Smooth muscle cell (in vitro differentiated cells): ENCODE results near the gene TTC39B. TPM values are rescaled to one million over a fixed set of nuclear protein-coding genes. Genes with fewer than 3 reads are reported as not detected.

Experiments used
- DNase-seq: peaks from one replicate; lab custom pipeline; 2025; ENCODE audit not compliant: unreplicated experiment; lab: John Stamatoyannopoulos, UW
- H2AFZ ChIP-seq: fragments of 200-600 bp; sonication (generic); 2 replicates; pipeline ENCODE4 v1.6.0; 2016; ENCODE audit warnings: antibody characterized with exemption, low read depth, mild to moderate bottlenecking
- H3F3A ChIP-seq: fragments of 200-600 bp; sonication (generic); 2 replicates; pipeline ENCODE4 v1.6.0; 2017; ENCODE audit warnings: antibody characterized with exemption, low read depth
- H3K27ac ChIP-seq: fragments of 200-600 bp; sonication (generic); 2 replicates; pipeline ENCODE4 v1.5.1; 2016; ENCODE audit warnings: low read depth, mild to moderate bottlenecking
- H3K27me3 ChIP-seq: fragments of 200-600 bp; sonication (generic); 2 replicates; pipeline ENCODE4 v1.6.1; 2016; ENCODE audit warnings: low read depth, mild to moderate bottlenecking
- H3K36me3 ChIP-seq: fragments of 200-600 bp; sonication (generic); 2 replicates; pipeline ENCODE4 v1.5.1; 2016; ENCODE audit warnings: low read depth
- H3K4me1 ChIP-seq: fragments of 200-600 bp; sonication (generic); 2 replicates; pipeline ENCODE4 v1.5.1; 2016; ENCODE audit warnings: low read depth
- H3K4me2 ChIP-seq: fragments of 200-600 bp; sonication (generic); 2 replicates; pipeline ENCODE4 v1.6.0; 2016; ENCODE audit warnings: mild to moderate bottlenecking
- H3K4me3 ChIP-seq: fragments of 200-600 bp; sonication (generic); 2 replicates; pipeline ENCODE4 v1.5.1; 2016; ENCODE audit warnings: mild to moderate bottlenecking
- H3K79me2 ChIP-seq: fragments of 200-600 bp; sonication (generic); 2 replicates; pipeline ENCODE4 v1.6.0; 2016; ENCODE audit warnings: low read depth, mild to moderate bottlenecking
- H3K9ac ChIP-seq: fragments of 200-600 bp; sonication (generic); 2 replicates; pipeline ENCODE4 v1.6.0; 2016; ENCODE audit warnings: low read depth
- H3K9me3 ChIP-seq: fragments of 200-600 bp; sonication (generic); replicated peaks from 2 replicates; pipeline ENCODE4 v1.5.1; 2016; ENCODE audit warnings: low read depth
- H4K20me1 ChIP-seq: fragments of 200-600 bp; sonication (generic); 2 replicates; pipeline ENCODE4 v1.6.0; 2016; ENCODE audit warnings: low read depth
- CTCF ChIP-seq: fragments of 200-600 bp; sonication (generic); IDR thresholded peaks from 2 replicates; pipeline ENCODE4 v1.5.1; 2017; ENCODE audit warnings: borderline replicate concordance, mild to moderate bottlenecking, antibody characterized with exemption; ENCODE audit not compliant: insufficient read depth, poor library complexity, severe bottlenecking
- WGBS: methylation state at CpG from one replicate; pipeline ENCODE4 v1.1.7; 2016; ENCODE audit warnings: low lambda C conversion rate; 5-methylcytosine and 5-hydroxymethylcytosine counted together
- polyA plus RNA-seq: library from polyadenylated mRNA; unstranded; fragments of >200 nt; fragmentation: Nextera tagmentation; extraction: Ambion mirVana; gene quantifications from 2 replicates; pipeline ENCODE4 v1.2.1, GENCODE V29; 2016
- total RNA-seq: library from RNA; depleted of rRNA; stranded (reverse); fragments of >200 nt; gene quantifications from 2 replicates; pipeline ENCODE4 v1.2.3, GENCODE V29; 2014

The TTC39B gene
- total and polyA plus RNA-seq, 2 experiments from 2014 or later, result 3.8 to 13.3 TPM

- H3K36me3 ChIP-seq, result no peaks in the 10 kb centered on the region
- no peak overlapping the region for H3K27ac ChIP-seq
- H3K4me1 ChIP-seq, result no peaks in the 10 kb centered on the region
- no peak overlapping the region for H2AFZ ChIP-seq
- WGBS, result 94% methylated on average over 5 of the region's 5 CpGs
- H3K79me2 ChIP-seq, result no peaks in the 10 kb centered on the region
- H3K9ac ChIP-seq, result no peak overlapping the region
- H4K20me1 ChIP-seq, result no peaks in the 10 kb centered on the region
- no peak for DNase-seq
- H3K4me3 ChIP-seq, result no peak overlapping the region
- no peaks in the 10 kb centered on the region for H3K9me3 ChIP-seq
- H3F3A ChIP-seq, result no peaks in the 10 kb centered on the region
- H3K27me3 ChIP-seq, result no peaks in the 10 kb centered on the region
- no peak overlapping the region for H3K4me2 ChIP-seq
- TF ChIP-seq CTCF, result no peak
Observed at GRCh38 chr9:15219546-15219945, 87.5 kb downstream of the TTC39B start.

GRCh38 chr9:15218994-15219393 lies 88.0 kb downstream of the TTC39B start:
- no peak overlapping the region for H3K4me2 ChIP-seq
- H3K4me3 ChIP-seq, result no peak overlapping the region
- no peaks in the 10 kb centered on the region for H3K4me1 ChIP-seq
- H3K79me2 ChIP-seq, result no peaks in the 10 kb centered on the region
- no peak overlapping the region for H2AFZ ChIP-seq
- H3K9ac ChIP-seq, result no peak overlapping the region
- DNase-seq, result no peak
- no peak for TF ChIP-seq CTCF
- H3F3A ChIP-seq, result no peaks in the 10 kb centered on the region
- no peaks in the 10 kb centered on the region for H3K27me3 ChIP-seq
- no peak overlapping the region for H3K27ac ChIP-seq
- no peaks in the 10 kb centered on the region for H4K20me1 ChIP-seq
- no peaks in the 10 kb centered on the region for H3K36me3 ChIP-seq
- no peaks in the 10 kb centered on the region for H3K9me3 ChIP-seq

- 88% methylated on average over 5 of the region's 5 CpGs for WGBS
- Histone ChIP-seq H2AFZ (no peak overlapping the region), H3K79me2 (no peaks in the 10 kb centered on the region), H3K36me3 (no peaks in the 10 kb centered on the region), H3K4me3 (no peak overlapping the region), H3K4me1 (no peaks in the 10 kb centered on the region), H3K9ac (no peak overlapping the region), H3F3A (no peaks in the 10 kb centered on the region), H3K27ac (no peak overlapping the region), H3K4me2 (no peak overlapping the region), H3K9me3 (no peaks in the 10 kb centered on the region), H4K20me1 (no peaks in the 10 kb centered on the region), H3K27me3 (no peaks in the 10 kb centered on the region)
- no peak for TF ChIP-seq CTCF
- no peak for DNase-seq
Observed at GRCh38 chr9:15213249-15213648, 93.8 kb downstream of the TTC39B start.

- Histone ChIP-seq H3K4me2 (no peak overlapping the region), H3K9ac (no peak overlapping the region)
Observed at GRCh38 chr9:15211815-15212495, 95.1 kb downstream of the TTC39B start.

More at GRCh38 chr9:15211815-15212495, 95.1 kb downstream of the TTC39B start:
- Histone ChIP-seq H3K79me2 (no peaks in the 10 kb centered on the region), H3K27me3 (no peaks in the 10 kb centered on the region), H3K27ac (peak overlapping the region; percentile 0), H3K36me3 (no peaks in the 10 kb centered on the region), H4K20me1 (no peaks in the 10 kb centered on the region), H3F3A (no peaks in the 10 kb centered on the region), H3K4me1 (no peaks in the 10 kb centered on the region), H2AFZ (no peak overlapping the region), H3K4me3 (no peak overlapping the region), H3K9me3 (no peaks in the 10 kb centered on the region)
- 75% methylated on average over 4 of the region's 4 CpGs for WGBS
- no peak for TF ChIP-seq CTCF
- no peak for DNase-seq
